Stimulated activated CD8-positive, alpha-beta memory T cell treated with anti-CD3 and anti-CD28 coated beads, Interleukin-12 subunit alpha, Interleukin-12 subunit beta, amount 100 ng/mL, for 4 hours (primary cell): Measurements from ENCODE around the gene RPS25.
"Not testable (repeated sequence)": the region's sequence is repeated elsewhere in the genome, so short reads cannot be mapped to it uniquely, and the experiment has no call there.

Source experiments
- DNase-seq: peaks from one replicate; pipeline ENCODE4 v3.0.0-alpha.2; 2020; ENCODE audit warnings: low read depth

The RPS25 gene

DNA sequence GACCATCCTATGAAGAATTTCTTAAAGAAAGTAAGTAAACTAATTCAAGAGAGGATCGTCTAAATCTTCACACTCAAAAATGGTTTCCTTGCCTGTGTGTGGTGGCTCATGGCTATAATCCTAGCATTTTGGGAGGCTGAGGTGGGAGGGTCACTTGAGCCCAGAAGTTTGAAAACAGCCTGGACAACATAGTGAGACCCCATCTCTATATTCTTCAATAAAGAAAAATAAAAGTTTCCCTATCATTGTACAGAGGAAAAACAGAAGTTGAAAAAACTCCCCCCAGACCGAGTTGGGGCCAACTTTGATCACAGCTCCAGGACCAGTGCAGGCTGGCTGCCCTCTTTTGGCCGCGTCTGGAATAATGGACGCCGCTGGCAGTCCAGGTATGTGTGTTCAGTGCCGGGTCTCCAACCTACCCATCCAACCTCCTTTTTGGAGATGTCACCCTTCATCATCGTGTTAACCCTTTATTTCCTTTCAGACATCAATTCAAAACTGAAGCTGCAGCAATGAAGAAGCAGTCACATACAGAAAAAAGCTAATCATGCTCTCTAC is 3.0 kb downstream of the RPS25 start:
- no peak for DNase-seq

DNA sequence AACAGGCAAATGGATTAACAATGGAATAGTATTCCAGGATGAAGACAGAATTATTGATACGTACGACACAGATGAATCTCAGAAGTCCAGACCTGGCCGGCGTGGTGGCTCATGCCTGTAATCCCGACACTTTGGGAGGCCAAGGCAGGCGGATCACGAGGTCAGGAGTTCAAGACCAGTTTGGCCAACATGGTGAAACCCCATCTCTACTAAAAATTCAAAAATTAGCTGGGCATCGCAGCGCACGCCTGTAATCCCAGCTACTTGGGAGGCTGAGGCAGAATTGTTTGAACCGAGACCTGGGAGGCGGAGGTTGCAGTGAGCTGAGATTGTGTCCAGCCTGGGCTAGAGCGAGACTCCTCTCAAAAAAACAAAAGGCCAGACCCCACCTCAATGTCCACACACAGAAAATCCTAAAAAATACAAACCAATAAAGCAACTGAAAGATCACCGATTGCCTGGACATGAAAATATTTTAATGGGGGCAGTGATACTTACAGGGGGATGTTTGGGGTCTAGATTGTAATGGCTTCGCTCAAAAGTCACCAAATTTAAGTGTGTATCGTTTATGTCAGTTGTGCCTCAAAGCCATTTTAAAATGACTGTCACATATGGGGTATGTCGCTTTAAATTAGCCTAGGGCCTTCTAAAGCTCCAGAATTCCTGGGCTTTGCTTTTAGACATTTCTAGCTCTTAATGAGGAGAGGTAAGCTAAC is 3.8 kb downstream of the RPS25 start:
- DNase-seq: no peak

DNA sequence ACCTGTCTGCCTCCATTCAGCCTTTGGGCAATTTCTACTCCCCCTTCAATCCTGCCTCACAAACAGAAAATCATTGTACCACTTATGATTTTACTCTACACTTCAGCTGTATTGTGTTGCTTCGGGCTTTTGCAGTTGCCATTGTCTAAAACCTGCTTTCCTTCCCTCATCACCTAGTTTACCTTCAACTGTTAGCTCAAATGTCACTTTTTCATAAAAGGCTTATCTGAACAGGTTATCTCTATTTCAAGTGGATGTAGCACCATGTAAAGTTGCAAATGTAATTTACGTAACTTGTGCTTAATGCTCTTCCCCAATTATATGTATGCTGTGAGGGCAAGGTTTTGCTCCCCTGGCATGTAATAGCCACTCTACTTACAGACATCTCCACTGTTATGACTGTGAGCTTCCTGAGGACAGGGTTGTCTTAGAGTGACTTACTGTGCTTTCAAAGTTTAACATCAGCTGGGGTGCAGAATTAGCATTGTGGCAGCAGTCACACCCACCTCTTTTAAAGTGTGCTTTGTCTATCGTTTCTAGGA is 5.4 kb downstream of the RPS25 start:
- no peak for DNase-seq

DNA sequence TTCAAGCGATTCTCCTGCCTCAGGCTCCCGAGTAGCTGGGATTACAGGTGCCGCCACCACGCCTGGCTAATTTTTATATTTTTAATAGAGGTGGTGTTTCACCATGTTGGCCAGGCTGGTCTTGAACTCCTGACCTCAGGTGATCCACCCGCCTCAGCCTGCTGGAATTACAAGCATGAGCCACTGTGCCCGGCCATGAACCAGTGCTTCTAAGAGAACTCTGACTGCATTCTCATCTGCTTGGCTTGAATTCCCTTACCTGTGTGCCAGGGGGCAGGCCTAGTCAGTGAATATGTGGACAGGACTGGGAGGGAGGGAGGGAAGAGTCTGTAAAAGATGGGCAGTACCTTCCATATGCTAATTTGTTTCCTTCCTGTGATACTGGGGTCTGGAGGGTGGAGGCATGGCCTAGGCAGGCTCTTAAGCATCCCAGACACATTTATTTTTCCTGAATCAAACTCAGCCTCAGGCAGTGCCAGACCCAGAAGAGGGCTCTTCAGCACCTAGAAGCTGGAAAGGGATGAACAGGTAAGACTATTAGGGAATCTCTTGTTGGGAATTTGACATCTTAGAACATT is 6.6 kb downstream of the RPS25 start:
- no peak for DNase-seq

DNA sequence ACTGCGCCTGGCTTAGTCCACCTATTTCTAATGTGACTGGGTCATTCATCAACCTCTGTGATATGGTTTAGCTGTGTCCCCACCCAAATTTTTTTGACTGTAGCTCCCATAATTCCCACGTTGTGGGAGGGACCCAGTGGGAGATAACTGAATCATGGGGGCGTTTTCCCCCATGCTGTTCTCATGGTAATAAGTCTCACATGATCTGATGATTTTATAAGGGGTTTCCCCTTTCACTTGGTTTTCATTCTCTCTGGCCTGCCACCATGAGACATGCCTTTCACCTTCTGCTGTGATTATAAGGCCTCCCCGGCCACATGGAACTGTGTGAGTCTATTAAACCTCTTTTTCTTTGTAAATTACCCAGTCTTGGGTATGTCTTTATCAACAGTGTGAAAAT is 11.5 kb downstream of the RPS25 start:
- no peak for DNase-seq

DNA sequence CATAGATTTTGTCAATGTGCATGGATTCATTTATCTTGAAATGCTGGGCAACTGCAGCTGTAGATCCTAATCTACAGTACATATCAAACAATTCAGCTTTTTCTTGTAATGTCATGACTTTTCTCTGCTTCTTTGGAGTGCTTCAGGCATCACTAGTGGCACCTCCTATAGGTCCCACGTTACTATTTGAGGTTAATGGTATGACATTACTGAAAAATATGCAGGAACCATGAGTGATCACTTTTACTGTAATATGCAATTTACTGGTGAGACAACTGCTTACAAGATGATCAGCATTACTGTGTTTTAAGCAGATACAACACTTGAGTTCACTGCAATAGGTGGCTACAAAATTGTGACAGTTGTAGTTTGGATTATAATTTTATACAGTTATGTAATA is 17.2 kb downstream of the RPS25 start:
- no peak for DNase-seq

DNA sequence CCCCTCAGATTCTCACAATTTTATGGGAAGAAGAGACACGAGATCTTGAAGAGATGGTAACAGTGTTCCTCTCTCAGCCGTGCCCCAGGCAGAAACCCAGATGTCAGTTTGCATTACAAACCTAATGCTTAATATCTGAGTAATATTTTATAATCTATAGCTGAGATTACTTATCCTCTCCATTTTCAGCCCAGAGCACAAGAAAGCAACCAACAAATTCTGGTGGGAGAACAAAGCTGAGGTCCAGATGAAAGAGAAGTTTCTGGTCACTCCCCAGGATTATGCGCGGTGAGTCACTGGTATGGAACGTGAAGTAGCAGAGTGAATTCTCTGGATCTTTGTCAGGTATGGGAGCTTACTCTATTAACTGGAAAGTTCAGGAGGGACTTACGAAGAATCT is 19.3 kb downstream of the RPS25 start:
- DNase-seq: no peak

DNA sequence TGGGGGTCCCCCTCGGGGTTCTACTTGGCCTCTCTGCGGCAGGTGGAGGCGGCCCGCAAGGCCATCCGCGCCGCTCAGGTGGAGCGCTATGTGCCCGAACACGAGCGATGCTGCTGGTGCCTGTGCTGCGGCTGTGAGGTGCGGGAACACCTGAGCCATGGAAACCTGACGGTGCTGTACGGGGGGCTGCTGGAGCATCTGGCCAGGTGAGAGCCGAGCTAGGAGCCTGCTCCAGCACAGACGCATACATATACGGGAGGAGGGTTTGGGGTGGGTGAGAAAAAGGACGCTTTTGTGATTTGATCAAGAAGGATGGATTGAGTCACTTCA is 19.8 kb downstream of the RPS25 start:
- no peak for DNase-seq

DNA sequence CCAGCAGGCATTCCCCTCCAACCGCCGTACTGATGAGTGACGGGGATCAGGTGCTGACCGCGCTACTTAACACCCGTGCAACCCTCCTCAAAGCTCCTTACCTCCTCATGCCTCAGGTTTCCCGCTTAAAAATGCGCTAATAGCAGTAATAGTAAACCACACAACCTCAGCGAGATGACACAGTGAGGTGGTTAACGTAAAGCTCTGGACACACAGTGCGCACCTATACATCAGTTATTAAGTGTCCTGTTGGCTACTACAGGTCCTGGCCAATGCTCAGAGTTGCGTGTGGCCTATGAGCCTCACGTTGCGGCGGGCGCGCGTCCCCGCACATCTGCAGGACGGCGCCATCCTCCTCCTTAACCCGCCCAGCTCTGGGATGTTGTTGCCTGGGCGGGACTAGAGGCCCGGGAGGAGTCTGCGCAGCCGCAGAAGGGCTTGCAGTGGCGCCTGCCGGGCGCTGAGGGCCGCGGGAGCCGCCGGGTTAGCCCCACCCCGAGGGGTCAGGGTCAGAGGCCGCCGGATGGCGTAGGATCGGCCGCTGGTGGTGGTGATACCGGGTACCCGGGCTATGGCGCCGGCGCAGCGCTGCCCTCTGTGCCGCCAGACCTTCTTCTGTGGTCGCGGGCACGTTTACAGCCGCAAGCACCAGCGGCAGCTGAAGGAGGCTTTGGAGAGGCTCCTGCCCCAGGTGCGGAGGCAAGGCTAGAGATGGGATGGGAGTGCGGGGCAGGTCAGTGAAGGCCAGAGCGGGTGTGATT is 20.3 kb downstream of the RPS25 start, which contains the start of gene CENATAC:
Gene CENATAC (plus strand): TSS at position 512 of the 761 bp plus-strand sequence. CDS start 60 bp downstream, at position 572.
- DNase-seq: peak; percentile 91

DNA sequence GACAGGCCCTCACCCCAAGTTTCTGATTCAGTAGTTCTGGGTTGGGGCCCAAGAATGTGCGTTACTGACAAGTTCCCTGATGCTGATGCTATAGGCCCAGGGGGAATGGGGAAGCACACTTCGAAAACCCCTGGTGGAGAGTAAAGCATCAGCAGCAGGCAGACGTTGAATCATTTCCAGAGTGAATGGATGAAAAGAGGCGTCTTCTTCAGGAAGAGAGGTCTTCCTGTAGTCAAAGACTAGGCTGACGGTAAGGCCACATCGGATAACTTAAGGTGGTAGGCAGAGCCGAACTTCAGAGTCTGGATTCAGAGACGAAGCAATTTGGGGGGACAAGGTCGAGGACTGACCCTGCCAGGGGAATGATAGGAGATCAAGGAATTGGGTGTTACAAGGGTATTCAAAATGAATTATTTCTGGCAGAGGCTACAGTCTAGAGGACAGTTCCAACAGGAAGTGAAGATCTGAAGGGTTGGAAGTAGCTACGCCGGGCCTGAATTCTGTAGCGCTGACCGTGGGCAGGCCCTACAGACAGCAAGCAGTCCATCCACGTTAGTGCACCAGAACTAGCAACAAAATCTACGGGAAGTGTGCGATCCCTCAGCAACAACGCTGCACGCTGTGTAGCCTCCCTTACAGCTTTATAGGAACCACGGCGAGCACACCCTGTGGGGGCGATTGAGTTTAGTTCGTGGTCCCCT is 21.1 kb downstream of the RPS25 start:
- DNase-seq: no peak

DNA sequence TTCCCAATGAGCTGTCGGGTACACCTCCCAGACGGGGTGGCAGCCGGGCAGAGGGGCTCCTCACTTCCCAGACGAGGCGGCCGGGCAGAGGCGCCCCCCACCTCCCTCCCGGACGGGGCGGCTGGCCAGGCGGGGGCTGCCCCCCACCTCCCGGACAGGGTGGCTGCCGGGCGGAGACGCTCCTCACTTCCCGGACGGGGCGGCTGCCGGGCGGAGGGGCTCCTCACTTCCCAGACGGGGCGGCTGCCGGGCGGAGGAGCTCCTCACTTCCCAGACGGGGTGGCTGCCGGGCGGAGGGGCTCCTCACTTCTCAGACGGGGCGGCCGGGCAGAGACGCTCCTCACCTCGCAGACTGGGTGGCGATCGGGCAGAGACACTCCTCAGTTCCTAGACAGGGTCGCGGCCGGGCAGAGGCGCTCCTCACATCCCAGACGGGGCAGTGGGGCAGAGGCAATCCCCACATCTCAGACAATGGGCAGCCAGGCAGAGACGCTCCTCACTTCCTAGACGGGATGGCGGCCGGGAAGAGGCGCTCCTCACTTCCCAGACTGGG is 26.6 kb downstream of the RPS25 start:
- not testable (repeated sequence) for DNase-seq

DNA sequence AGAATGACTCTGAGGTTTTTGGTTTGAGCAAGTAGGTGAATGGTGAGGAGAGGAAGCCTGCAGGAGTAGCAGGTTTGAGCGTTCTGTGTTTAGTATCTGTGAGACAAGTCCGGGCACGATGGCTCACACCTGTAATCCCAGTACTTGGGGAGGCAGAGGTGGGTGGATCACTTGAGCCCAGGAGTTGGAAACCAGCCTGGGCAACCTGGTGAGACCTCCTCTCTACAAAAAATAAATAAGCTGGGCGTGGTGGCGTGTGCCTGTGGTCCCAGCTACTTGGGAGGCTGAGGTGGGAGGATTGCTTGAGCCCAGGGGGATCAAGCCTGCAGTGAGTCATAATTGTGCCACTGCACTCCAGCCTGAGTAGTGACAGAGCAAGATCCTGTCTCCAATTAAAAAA is 29.9 kb downstream of the RPS25 start:
- DNase-seq: no peak

DNA sequence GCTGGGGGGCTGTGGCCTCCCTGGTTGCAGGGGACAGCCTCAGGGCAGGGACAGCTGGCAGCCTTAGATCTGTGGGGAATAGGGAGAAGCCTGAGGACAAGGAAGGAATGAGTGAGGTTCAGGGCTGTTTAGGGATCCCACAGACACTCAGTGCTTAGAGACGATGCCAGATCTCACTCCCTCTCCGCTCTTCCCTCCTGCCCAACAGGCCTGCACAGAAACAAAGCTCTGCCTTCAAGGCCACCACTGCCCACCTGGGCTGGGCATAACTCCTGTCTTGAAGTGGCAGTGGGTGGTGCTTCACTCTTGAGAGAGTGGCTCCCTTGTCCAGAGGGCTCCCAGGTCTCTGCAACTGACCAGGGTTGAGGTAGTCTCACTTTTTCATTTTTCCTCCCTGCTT is 33.3 kb downstream of the RPS25 start:
- no peak for DNase-seq

DNA sequence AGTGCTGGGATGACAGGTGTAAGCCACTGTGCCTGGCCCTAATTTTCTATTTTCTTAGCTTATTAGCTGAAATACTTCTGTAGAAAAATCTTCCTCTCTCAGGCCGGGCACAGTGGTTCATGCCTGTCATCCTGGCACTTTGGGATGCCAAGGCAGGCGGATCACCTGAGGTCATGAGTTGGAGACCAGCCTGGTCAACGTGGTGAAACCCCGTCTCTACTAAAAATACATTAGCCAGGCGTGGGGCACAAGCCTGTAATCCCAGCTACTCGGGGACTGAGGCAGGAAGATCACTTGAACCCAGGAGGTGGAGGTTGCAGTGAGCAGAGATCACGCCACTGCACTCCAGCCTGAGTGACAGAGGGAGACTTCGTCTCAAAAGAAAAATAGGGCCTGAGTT is 33.8 kb downstream of the RPS25 start:
- not testable (repeated sequence) for DNase-seq

DNA sequence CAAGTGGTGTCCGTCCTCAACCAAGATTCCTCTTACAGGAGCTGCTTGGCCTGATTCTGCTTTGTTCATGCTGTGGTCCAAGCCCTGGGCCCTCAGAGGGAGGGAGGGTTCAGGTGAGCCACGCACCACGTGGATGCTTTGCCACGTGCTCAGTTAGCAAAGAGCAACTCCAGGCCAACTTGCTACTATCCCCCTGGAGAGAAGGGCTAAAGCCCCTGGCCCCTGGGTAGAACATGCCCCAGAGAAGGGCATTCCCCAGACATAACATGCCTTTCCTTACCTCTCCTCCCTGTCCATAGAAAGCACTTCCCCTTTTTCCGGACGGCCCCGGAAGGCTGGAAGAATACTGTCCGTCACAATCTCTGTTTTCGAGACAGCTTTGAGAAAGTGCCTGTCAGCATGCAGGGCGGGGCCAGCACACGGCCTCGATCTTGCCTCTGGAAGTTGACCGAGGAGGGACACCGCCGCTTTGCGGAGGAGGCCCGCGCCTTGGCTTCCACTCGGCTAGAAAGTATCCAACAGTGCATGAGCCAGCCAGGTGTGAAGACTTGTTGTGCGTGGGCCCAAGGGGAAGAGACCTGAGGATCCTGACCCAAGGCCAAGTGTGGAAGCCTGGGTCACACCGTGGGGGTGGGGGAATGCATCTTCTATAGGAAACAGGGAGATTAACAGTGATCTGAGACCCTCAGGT is 37.8 kb downstream of the RPS25 start:
- no peak for DNase-seq

DNA sequence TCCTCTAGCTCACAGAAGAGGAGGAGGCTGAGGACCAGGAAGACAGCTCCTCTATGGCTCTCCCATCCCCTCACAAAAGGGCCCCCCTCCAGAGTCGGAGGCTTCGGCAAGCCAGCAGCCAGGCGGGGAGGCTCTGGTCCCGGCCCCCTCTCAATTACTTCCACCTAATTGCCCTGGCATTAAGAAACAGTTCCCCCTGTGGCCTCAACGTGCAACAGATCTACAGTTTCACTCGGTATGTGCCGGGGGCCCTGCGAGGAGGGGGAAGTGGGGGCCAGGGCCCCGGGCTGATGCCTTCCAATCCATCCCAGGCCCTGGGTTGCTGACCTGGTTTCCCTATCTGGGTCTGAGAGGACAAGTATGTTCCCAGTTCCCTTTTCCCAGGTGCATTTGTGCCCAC is 38.7 kb downstream of the RPS25 start:
- no peak for DNase-seq

DNA sequence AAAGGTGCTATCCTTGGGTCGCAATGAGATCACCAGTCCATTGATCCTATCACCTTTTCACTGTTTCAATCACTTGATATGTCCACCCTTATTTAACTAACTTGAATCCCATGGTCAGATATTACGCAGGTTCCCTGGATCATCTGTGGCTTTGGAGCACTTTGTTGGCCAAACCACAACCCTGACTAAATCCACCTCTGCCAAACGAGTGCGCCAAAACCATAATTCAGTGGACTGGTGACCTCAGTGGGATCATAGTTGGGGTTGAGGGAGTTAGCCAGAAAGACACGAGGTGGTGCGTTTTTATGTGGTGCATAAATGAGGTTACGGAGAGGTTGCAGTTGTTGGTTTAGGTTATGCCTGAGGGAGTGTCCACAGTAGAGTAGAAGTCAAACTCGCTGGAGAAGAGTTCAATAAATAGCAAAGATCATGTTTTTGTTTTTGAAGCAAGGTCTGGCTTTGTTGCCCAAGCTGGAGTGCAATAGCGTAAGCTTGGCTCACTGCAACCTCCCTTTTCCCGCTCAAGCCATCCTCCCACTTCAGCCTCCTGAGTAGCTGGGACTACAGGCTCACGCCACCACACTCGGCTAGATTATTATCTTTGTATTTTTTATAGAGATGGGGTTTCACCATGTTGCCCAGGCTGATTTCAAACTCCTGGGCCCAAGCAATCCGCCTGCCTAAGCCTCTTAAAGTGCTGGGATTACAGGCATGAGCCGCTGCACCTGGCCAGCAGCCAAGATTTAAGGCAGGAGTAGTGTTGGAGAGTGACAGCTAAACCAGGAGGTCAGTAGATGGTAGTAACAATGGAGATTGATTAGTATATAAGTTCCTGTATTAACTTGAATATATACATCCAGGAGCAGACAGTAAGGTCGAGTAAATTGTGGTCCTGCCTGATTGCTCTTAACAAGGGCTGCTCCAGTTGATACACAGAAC is 42.1 kb downstream of the RPS25 start:
- DNase-seq: no peak

DNA sequence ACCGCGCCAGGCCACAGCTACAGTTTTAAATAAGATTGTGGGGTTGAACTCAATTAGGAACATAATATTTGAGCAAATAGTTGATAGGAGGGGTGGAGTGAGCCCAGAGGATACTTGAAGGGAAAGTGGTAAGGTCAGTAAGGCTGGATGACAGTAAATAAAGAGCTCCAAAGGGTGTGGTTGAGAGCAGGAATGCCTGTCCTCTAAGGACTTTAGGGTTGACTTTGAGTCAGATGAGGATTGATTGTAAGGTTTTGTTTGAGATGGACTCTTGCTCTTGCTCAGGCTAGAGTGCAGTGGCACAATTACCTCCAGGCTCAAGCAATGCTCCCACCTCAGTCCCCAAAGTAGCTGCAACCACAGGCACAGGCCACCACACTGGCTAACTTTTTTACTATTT is 44.2 kb downstream of the RPS25 start:
- no peak for DNase-seq

DNA sequence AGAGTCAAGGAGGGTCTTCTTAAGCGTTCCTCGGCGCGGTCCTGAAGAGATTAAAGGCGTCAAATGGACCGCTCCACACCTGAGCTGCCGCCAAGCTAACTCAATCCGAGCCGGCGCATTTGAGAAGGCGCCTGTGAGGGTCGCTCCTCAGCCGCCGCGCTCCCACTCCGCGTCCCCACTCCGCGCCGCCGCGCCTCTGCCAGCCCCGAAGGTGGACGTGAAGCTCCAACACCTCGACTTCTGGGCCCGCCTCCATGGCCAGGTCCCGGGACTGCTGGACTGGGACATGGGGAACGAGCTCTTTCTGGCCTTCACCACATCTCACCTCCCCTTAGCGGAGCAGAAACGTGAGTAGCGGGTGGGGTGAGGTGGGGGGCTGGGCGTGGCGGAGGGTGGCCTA is 46.5 kb downstream of the RPS25 start, which contains the start of gene FOXR1:
Gene FOXR1 (plus strand): TSS at position 116 of the 400 bp plus-strand sequence. CDS start 171 bp downstream, at position 287.
- no peak for DNase-seq

DNA sequence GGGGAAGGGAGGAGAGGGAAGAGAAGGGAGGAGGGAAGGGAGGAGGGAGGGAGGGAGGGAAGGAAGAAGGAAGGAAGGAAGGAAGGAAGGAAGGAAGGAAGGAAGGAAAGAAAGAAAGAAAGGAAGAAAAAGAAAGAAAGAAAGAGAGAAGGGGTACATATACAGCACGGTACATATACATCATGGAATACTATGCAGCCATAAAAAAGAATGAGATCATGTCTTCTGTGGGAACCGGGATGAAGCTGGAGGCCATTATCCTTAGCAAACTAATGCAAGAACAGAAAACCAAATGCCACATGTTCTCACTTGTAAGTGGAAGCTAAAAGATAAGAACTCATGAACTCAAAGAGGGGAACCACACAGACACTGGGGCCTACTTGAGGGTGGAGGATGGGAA is 48.6 kb downstream of the RPS25 start:
- DNase-seq: not testable (repeated sequence)
